GM19468 (cell line): Measurements from ENCODE around the gene CAPN7.
"Not testable (repeated sequence)": the region's sequence is repeated elsewhere in the genome, so short reads cannot be mapped to it uniquely, and the experiment has no call there.

Experiments used
- ATAC-seq: cut with Tn5 transposase; IDR thresholded peaks from one replicate; pipeline ENCODE4 v1.9.1; 2021; ENCODE audit warnings: mild to moderate bottlenecking, moderate library complexity, moderate number of reproducible peaks; ENCODE audit not compliant: unreplicated experiment; ENCODE audit errors: extremely low read depth

Gene CAPN7

DNA sequence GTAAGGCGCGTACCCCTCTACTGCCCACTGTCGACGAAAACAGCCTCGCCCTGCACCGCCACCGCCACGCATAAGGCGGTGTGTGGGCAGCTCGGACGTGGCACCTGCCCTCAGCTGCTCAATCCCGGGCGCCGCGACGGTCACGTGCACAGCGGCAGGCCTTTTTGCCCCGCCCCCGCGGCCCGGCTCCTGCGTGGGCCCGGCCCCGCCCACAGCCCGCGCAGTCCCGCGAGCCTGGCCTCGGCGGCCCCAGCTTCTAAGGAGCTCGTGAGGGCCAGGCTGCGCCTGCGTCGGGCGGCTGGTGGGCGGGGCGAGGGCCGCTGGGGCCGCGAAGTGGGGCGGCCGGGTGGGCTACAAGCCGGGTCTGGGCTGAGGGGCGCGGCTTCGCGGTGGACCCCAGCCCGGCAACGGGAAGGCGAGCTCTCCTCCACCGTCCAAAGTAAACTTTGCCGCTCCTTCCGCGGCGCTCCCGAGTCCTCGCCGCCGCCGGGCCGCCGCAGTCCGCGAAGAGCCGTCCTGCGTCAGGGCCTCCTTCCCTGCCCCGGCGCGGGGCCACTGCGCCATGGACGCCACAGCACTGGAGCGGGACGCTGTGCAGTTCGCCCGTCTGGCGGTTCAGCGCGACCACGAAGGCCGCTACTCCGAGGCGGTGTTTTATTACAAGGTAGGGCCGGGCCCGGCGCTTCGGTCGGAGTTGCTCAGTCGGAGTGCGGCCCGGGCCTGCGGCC lies at the start of gene CAPN7:
Gene CAPN7, plus strand, starts transcription at position 313 of the 728 bp plus-strand sequence. Its CDS starts 250 bp downstream, at position 563.
- peak; percentile 80 for ATAC-seq

DNA sequence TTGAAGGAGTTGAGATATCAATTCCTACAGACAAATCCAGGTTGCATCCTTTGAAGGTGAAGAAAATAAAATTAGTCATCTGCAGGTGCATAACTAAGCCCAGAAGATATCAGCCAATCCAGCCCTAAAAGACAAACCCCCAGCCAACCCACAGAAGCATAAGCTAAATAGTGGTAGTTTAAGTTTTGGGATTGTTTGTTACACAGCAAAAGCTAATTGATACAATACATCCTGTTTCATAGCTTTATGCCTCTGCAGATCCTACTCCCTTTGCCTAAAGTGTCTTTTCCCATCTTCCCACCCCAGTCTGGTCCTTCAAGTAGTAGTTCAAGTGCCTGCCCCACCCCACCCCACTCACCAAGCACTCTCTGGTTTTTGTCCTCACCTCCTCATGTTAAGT lies 48.6 kb upstream of the CAPN7 start:
- ATAC-seq: no peak

DNA sequence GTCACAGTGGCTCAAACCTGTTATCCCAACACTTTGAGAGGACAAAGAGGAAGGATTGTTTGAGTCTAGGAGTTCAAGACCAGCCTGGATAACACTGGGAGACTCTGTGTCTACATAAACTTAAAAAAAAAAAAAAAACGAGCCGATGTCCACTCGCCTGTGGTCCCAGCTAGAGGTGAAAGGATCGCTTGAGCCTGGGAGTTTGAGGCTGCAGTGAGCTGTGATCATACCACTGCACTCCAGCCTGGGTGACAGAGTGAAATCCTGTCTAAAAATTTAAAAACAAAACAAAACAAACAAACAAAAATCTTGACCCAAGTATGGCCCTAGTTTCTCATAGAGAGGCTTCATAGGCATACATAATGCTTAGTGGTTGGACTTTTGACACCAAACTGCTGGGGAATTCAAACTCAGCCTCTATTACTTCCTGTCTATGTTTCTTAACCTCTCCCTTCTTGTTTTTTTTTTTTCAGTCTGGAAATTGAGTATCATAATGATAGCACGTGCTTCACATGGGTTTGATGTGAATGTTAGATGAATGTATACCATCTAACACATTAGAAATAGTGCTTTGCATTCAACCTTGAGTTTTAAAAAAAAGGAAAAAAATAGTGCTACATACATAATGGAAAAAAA lies 46.4 kb upstream of the CAPN7 start:
- ATAC-seq: no peak

DNA sequence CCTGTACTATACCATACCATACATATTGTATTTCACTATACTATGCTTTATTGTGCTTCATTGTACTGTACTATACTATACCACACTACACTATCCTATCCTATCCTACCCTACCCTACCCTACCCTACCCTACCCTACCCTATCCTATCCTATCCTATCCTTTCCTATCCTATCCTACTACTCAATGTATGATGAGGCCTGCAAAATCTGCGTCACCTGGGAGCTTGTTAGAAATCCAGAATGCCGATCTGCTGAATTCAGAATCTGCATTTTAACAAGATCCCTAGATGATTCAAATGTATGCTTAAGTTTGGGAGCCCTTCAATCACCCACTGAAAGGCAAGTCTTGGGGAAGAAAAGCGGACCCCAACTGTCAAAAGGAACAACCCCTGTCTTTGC lies 45.4 kb upstream of the CAPN7 start:
- ATAC-seq: no peak

DNA sequence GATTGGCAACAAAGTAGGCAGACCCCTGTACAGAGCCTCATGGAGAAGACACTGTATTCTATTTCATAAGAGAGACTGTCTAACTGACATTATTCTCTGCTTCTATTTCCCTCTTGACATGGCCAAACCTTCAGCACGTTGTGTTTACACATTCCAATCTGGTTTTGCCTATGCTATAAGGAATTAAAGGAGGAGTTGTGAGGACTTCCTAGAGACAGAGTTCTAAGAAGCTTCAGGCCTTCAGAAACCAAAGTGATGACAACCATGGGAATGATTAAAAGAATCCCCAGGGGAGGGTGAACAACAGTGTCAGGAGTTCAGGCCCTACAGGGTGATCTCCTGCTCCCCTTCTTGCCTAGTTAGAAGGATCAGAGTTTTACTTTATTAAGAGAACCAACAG lies 44.9 kb upstream of the CAPN7 start:
- no peak for ATAC-seq

DNA sequence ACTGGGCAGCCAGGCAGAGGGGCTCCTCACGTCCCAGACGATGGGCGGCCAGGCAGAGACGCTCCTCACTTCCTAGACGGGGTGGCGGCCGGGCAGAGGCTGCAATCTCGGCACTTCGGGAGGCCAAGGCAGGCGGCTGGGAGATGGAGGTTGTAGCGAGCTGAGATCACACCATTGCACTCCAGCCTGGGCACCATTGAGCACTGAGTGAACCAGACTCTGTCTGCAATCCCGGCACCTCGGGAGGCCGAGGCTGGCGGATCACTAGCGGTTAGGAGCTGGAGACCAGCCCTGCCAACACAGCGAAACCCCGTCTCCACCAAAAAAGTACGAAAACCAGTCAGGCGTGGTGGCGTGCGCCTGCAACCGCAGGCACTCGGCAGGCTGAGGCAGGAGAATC lies 42.4 kb upstream of the CAPN7 start:
- not testable (repeated sequence) for ATAC-seq

DNA sequence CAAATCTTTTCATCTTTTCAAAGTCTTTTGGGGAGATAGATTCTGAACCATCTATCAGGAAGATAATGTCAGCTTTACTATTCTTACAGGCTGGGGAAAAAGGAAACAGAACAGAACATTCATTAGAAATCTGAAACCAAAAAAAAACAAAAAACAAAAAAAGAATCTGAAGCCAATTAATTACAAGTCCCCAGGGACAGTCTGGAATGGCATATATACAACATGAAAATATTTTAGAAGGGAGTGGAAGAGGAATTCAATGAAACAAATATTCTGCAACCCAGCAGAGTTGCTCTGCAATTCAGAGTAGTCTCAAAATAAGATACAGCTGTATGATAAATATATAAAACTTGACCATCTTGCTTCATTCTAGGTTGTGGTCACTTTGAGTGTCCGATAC lies 41.7 kb upstream of the CAPN7 start:
- ATAC-seq: no peak

DNA sequence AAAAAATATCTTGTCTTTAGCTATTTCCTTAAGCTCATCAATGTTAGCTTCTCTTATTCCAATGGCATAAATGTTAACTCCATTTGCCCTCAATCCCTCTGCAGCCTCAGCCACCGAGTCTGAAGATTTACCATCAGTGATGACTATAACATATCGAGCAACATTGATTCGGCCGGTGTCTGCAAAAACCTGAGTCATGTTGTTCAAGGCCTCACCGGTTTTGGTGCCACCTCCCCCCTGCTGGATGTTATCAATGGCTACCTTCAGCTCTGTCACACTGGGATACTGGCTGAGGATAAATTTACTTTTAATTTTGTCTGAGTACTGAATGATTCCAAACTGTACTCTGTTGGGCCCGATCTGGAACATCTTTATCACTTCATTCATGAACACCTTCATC lies 41.0 kb upstream of the CAPN7 start:
- ATAC-seq: no peak

DNA sequence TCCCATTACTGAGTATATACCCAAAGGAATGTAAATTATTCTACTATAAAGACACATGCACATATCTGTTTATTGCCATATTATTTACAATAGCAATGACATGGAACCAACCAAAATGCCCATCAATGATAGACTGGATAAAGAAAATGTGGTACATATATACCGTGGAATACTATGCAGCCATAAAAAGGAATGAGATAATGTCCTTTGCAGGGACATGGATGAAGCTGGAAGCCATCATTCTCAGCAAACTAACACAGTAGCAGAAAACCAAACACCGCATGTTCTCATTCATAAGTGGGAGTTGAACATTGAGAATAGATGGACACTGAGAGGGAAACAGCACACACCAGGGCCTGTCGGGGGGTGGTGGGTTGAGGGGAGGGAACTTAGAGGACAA lies 39.7 kb upstream of the CAPN7 start:
- ATAC-seq: not testable (repeated sequence)

DNA sequence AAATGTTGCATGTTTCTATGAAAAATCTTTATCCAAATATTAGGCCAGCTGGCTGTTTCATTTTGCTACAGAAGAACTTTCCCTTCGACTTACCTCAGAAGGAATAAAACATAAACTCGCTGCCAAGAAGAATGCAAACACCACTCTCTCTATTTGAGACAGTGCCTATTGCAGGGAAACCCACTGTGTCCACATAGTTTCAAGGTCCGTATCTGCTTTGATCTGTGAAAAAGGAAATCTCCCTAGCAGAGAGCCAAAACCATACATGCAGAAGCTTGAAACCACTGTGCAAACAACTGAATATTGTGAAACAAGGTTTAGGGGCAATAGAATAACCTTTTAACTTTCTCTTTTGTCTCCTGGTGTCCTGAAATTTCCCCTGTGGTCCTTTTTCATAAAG lies 35.0 kb upstream of the CAPN7 start:
- ATAC-seq: peak; percentile 71

DNA sequence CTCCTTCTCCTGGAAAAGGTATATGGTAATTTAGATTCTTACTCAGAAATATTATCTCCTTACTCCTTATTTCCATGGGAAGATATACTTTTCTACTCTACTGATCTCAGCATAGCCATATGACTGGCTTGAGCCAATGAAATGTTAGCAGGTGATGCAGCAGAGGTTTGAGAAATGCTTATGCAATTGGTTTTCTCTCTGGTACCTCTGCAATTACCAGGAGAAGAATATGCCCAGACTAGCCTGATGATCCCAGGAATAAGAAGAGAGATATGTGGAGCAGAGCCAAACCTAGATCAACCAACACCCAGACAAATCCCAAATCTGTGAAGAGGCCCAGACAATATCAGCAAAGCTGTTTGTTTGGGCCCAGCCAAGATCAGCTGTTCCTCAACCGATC lies 33.2 kb upstream of the CAPN7 start:
- ATAC-seq: no peak

DNA sequence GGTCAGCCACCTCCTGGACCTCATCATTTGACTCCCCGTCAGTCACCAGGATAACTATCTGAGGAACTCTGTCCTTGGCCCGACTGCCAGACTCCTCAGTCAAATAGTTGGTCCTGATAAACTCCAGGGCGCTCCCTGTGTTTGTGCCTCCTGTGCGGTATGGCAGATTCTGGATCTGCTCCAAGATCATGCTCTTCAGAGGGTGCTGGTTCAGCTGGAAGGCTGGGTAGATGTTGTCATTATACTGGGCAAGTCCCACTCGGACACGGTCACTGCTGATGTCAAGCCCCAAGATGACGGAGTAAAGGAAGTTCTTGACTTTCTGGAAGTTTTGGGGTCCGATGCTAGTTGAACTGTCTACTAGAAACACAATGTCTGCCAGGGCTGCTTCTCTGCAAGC lies 31.1 kb upstream of the CAPN7 start:
- no peak for ATAC-seq

DNA sequence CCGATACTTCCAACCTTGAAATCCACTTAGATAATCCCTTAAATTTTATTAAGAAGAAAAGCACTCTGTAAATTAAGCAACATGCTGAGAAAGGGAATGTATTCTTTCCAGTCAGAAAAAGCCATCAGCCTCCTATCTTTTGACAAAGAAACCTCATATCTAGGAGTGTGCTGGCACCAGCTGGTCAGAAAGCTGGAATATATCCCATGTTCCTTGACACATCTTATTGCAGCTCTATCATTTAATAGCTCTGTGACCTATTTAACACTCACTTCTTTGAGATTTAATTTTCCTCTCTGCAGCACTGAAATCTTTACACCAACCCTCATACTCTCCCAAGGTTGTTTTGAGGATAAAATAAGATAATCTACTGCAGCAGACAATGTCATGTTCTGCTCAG lies 30.4 kb upstream of the CAPN7 start:
- no peak for ATAC-seq

DNA sequence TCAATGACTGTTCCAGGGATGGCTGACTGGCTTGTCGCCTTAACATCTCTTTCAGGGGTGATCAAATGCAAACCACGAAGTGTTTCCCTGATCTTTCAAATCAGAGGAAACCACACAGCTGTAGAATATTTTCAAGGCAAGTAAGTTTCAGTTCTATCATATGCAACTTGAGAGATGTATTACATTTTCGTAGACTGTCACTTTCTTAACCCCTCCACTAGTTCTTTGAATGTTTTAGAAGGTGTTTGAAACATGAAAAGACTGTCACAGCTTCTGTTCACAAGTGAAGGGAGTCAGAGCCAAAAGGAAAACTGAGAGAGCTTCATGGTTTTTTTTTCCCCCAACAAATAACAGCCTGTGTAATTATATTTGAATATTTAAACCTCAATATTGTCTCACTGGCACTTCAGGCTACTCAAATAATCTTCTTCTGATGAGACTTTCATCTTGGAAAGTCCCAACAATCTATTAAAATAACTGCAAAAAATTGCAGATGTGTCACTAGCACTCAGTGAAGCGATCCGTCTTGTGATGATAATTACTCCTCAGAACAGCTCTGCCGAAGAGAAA lies 25.9 kb upstream of the CAPN7 start:
- ATAC-seq: peak; percentile 59

DNA sequence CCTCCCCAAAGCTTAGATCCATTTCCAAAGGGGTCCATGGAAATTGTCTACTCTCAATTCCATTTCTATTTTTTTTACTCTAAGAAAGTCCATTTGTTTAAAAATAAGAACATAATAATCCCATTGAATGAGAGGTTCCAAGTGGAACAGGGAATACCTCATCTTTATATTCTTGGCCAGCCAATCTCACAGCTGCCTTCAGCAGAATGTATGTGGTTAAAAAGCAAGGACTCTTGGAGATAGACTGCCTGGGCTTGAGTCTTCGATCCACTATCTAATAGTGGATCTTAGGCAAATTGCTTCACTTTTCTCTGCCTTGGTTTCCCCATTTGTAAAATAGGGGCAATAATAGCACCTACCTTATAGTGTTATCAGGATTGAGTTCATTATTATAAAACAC lies 24.5 kb upstream of the CAPN7 start:
- ATAC-seq: no peak

DNA sequence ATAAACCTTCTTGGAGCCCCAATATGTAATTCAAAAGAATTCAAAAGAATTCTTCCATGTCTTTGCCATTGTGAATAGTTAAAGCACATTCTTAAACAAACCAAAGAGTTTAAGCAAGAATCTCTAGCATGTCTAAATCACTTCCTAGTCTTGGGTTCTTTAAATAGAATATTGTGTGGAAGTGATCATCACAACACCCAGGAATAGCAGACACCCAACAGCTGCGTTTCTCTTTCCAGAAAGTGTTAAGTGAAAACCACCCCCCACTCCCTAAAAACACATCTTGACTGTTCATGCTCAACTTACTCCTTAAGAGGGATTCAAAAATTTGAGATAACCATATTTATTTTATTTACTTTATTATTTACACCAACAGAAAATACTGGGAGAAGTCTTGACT lies 24.1 kb upstream of the CAPN7 start:
- no peak for ATAC-seq

DNA sequence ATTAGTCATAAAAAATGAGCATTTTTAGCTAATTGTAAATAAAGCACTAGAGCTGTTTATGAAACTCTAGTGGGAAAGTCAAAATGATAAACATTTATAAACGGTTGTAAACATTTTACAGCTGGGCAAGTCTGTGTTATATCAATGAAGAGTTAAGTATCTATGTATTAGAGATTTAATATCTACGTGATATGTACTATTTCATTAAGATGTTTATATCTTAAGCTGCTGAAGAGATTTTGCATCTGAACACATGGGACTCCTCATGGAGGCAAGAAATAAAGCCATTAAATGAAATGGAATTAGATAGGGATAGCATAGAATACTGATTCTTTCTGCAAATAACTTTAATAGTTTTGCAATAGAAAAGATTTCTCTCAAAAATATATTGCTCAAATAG lies 23.0 kb upstream of the CAPN7 start:
- no peak for ATAC-seq

DNA sequence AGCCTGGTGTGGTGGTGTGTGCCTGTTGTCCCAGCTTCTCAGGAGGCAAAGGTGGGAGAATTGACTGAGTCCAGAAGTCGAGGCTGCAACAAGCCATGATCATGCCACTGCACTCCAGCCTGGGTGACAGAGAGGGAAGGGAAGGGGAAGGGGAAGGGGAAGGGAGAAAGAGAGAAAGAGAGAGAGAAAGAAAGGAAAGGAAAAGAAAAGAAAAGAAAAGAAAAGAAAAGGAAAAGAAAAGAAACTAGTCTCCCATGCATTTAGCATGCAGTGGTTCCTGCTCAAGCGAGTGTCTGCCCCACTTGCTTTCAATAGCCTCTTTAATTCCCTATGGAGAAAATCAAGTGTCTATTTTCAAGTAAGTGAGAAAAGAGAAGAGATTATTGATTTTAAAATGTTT lies 20.6 kb upstream of the CAPN7 start:
- no peak for ATAC-seq

DNA sequence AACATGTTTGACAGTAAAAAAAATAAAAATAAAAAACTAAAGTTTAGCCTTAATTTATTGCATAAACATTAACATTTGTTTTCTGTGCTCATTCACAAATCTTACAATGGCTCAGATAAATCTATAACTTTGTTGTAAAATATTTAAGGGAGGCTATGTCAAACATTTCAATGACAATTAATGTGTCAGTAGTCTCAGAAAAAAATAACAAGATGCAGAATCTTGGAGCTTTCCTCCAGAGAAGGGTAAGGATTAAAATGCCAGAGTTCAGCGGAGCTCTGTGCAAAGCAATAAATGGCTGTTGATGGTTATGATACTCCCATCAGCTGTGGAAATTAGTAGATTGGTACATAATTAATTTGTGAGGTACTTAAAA lies 20.0 kb upstream of the CAPN7 start:
- ATAC-seq: no peak

DNA sequence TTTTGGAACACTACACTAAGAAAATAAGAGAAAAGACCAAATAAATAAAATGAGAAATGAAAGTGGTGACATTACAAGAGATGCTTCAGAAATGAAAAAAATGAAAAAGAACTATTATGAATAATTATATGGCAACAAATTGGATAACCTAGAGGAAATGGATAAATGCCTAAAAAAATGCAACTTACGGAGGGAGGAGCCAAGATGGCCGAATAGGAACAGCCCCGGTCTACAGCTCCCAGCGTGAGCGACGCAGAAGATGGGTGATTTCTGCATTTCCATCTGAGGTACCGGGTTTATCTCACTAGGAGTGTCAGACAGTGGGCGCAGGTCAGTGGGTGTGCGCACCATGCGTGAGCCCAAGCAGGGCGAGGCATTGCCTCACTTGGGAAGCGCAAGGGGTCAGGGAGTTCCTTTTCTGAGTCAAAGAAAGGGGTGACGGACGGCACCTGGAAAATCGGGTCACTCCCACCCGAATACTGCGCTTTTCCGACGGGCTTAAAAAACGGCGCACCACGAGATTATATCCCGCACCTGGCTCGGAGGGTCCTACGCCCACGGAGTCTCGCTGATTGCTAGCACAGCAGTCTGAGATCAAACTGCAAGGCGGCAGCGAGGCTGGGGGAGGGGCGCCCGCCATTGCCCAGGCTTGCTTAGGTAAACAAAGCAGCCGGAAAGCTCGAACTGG lies 19.4 kb upstream of the CAPN7 start:
- ATAC-seq: not testable (repeated sequence)

DNA sequence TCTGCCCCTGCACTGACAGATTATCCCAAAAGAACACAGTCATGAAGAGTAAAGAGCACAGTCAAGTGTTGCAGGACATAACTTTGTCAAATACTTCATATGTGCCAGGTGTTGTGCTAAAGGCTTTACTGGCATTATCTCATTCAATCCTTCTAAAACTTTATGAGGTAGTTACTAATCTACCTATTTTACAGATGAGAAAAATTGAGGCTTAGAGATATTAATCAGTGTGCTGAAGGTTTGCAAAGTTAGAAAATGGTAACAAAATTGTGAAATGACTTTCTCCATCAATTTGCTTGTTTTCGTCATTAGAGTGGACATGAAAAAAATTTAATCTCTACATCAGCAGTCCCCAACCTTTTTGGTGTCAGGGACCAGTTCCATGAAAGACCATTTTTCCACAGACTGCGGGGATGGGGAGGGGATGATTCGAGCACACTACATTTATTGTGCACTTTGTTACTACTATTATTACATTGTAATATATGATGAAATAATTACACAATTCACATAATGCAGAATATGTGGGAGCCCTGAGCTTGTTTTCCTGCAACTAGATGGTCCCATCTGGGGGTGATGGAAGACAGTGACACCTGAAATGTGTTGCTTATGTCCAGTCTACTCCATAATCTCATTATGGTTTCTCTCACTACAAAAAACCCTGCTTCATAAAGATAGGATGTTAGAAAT lies 8.6 kb upstream of the CAPN7 start:
- no peak for ATAC-seq
